SK-N-SH (cell line): ENCODE results near the gene BTBD6. TPM values are rescaled to one million over a fixed set of nuclear protein-coding genes. Genes with fewer than 3 reads are reported as not detected.

ENCODE experiments used
- CTCF ChIA-PET: fragments of 300-600, 350-600 bp; formaldehyde crosslinking; extraction: SDS; loops from one replicate; lab custom pipeline; 2021; lab: Yijun Ruan, JAX
- POLR2A ChIA-PET: fragments of 350-600 bp; sonication (Branson Sonifier 250); formaldehyde crosslinking; extraction: SDS; loops from one replicate; lab custom pipeline; 2020; ENCODE audit warnings: antibody characterized with exemption, inconsistent platforms; lab: Yijun Ruan, JAX
- DNase-seq: peaks from one replicate; pipeline ENCODE4 v3.0.0; 2012
- H2AFZ ChIP-seq: fragments of 200-600 bp; sonication (generic); 2 replicates; pipeline ENCODE4 v1.8.1; 2016; ENCODE audit warnings: antibody characterized with exemption, mild to moderate bottlenecking, low read depth
- H3F3A ChIP-seq: fragments of 200-600 bp; sonication (generic); replicated peaks from 2 replicates; pipeline ENCODE3; 2016; ENCODE audit warnings: antibody characterized with exemption, mild to moderate bottlenecking; ENCODE audit not compliant: insufficient read depth
- H3K27ac ChIP-seq, 2 experiments: fragments of 200-500 bp in 1 of 2; fragments of 200-600 bp in 1 of 2; sonication (Bioruptor generic) in 1 of 2; sonication (generic), shearing (Covaris generic) in 1 of 2; 2 replicates each; pipeline versions ENCODE4 v1.5.1 to v1.6.1; 2014 to 2016; ENCODE audit warnings: low read depth in 2 of 2, inconsistent platforms in 1 of 2, low read length in 1 of 2, mild to moderate bottlenecking in 1 of 2, mixed read lengths in 1 of 2
- H3K27me3 ChIP-seq: fragments of 200-600 bp; sonication (generic), shearing (Covaris generic); 2 replicates; pipeline ENCODE4 v1.6.1; 2016; ENCODE audit warnings: mixed run types; ENCODE audit not compliant: insufficient read depth
- H3K36me3 ChIP-seq, 2 experiments: fragments of 200-500 bp in 1 of 2; fragments of 200-600 bp in 1 of 2; sonication (Bioruptor generic) in 1 of 2; sonication (generic) in 1 of 2; replicated peaks in 1 of 2; 2 replicates each; pipeline versions ENCODE3 to v1.5.1; 2014 to 2016; ENCODE audit warnings: low read length in 1 of 2, mild to moderate bottlenecking in 1 of 2; ENCODE audit not compliant: insufficient read depth in 2 of 2, control insufficient read depth in 1 of 2
- H3K4me1 ChIP-seq, 2 experiments: fragments of 200-500 bp in 1 of 2; fragments of 200-600 bp in 1 of 2; sonication (Bioruptor generic) in 1 of 2; sonication (generic), shearing (Covaris generic) in 1 of 2; 2 replicates each; pipeline versions ENCODE4 v1.5.1 to v1.6.1; 2014 to 2016; ENCODE audit warnings: low read depth in 1 of 2, low read length in 1 of 2, mixed run types in 1 of 2; ENCODE audit not compliant: insufficient read depth in 2 of 2, control insufficient read depth in 1 of 2
- H3K4me2 ChIP-seq: fragments of 200-600 bp; sonication (generic), shearing (Covaris generic); 2 replicates; pipeline ENCODE4 v1.6.1; 2017; ENCODE audit warnings: mixed run types
- H3K4me3 ChIP-seq, 2 experiments: fragments of 200-500 bp in 1 of 2; fragments of 200-600 bp in 1 of 2; sonication (Bioruptor generic) in 1 of 2; sonication (generic), shearing (Covaris generic) in 1 of 2; 2 replicates each; pipeline versions ENCODE4 v1.5.1 to v1.8.1; 2014 to 2016; ENCODE audit warnings: low read depth in 2 of 2, inconsistent platforms in 1 of 2, low read length in 1 of 2, mild to moderate bottlenecking in 1 of 2, mixed read lengths in 1 of 2, moderate library complexity in 1 of 2
- H3K79me2 ChIP-seq: fragments of 200-600 bp; sonication (generic); 2 replicates; pipeline ENCODE4 v1.8.1; 2017; ENCODE audit warnings: mild to moderate bottlenecking; ENCODE audit not compliant: insufficient read depth
- H3K9ac ChIP-seq: fragments of 200-600 bp; sonication (generic); 2 replicates; pipeline ENCODE4 v1.6.1; 2017; ENCODE audit warnings: mixed run types
- H3K9me2 ChIP-seq: fragments of 200-600 bp; sonication (generic); 2 replicates; pipeline ENCODE4 v1.6.1; 2017; ENCODE audit warnings: mixed run types
- H3K9me3 ChIP-seq: fragments of 200-600 bp; sonication (generic); 2 replicates; pipeline ENCODE4 v1.6.1; 2017; ENCODE audit warnings: mixed run types, mild to moderate bottlenecking, moderate library complexity
- H4K20me1 ChIP-seq: fragments of 200-600 bp; sonication (generic); 2 replicates; pipeline ENCODE4 v1.6.1; 2017; ENCODE audit warnings: mild to moderate bottlenecking, mixed run types; ENCODE audit not compliant: insufficient read depth
- CHD2 ChIP-seq: fragments of 150-350 bp; IDR thresholded peaks from 2 replicates; pipeline ENCODE4 v1.6.1; 2018; ENCODE audit warnings: low read length; ENCODE audit not compliant: partially characterized antibody
- ELF1 ChIP-seq: IDR thresholded peaks from 2 replicates; pipeline ENCODE4 v1.4.0; 2012
- EP300 ChIP-seq, 2 experiments: IDR thresholded peaks; 2 replicates each; pipeline versions ENCODE4 v1.4.0 to v1.6.1; 2012; ENCODE audit warnings: borderline replicate concordance in 1 of 2, low read depth in 1 of 2, low read length in 1 of 2
- FOSL2 ChIP-seq: IDR thresholded peaks from 2 replicates; pipeline ENCODE4 v1.4.0; 2012; ENCODE audit warnings: low read depth, mild to moderate bottlenecking, moderate library complexity, borderline replicate concordance
- GATA2 ChIP-seq: sonication (generic); formaldehyde crosslinking; IDR thresholded peaks from 2 replicates; pipeline ENCODE4 v1.5.0; 2020; ENCODE audit warnings: mild to moderate bottlenecking, missing genetic modification reagents
- JUND ChIP-seq: IDR thresholded peaks from 2 replicates; pipeline ENCODE4 v1.4.0; 2012
- MXI1 ChIP-seq: IDR thresholded peaks from 2 replicates; pipeline ENCODE4 v1.6.1; 2012; ENCODE audit warnings: mild to moderate bottlenecking, low read depth, low read length, improper control_type of control experiment
- NFIC ChIP-seq: IDR thresholded peaks from 2 replicates; pipeline ENCODE4 v1.4.0; 2012; ENCODE audit warnings: borderline replicate concordance
- NRF1 ChIP-seq: IDR thresholded peaks from 2 replicates; pipeline ENCODE4 v1.6.1; 2012; ENCODE audit warnings: low read depth, mild to moderate bottlenecking, low read length
- POLR2AphosphoS5 ChIP-seq: IDR thresholded peaks from 2 replicates; pipeline ENCODE4 v1.6.1; 2012; ENCODE audit warnings: low read depth, low read length
- RCOR1 ChIP-seq: fragments of 150-350 bp; IDR thresholded peaks from 2 replicates; pipeline ENCODE4 v1.6.1; 2017; ENCODE audit warnings: antibody characterized with exemption, low read length
- RFX5 ChIP-seq: IDR thresholded peaks from 2 replicates; pipeline ENCODE4 v1.6.1; 2012; ENCODE audit warnings: mild to moderate bottlenecking, improper control_type of control experiment, low read length
- SMC3 ChIP-seq: IDR thresholded peaks from 2 replicates; pipeline ENCODE4 v1.6.1; 2012; ENCODE audit warnings: low read depth, low read length, improper control_type of control experiment
- TAF1 ChIP-seq: IDR thresholded peaks from 2 replicates; pipeline ENCODE4 v1.6.1; 2012; ENCODE audit warnings: low read depth, mild to moderate bottlenecking, low read length, moderate library complexity, borderline replicate concordance
- TEAD4 ChIP-seq: IDR thresholded peaks from 2 replicates; pipeline ENCODE4 v1.4.0; 2012; ENCODE audit warnings: mild to moderate bottlenecking, borderline replicate concordance; ENCODE audit not compliant: insufficient read depth
- YY1 ChIP-seq: IDR thresholded peaks from 2 replicates; pipeline ENCODE4 v1.4.0; 2012; ENCODE audit warnings: low read depth, mild to moderate bottlenecking
- WGBS: methylation state at CpG from one replicate; pipeline ENCODE4 v1.1.6; 2017; ENCODE audit warnings: low lambda C conversion rate; 5-methylcytosine and 5-hydroxymethylcytosine counted together
- polyA plus RNA-seq, 3 experiments: library from polyadenylated mRNA; depleted of rRNA; stranded (reverse); fragments of >200 nt; gene quantifications; 2 replicates each; pipeline ENCODE4 v1.2.3, GENCODE V29; 2012
- TF ChIP-seq, protein P1 (sequence below): fragments of 200-600 bp; sonication (generic); IDR thresholded peaks from 2 replicates; pipeline ENCODE4 v1.6.1; 2017; ENCODE audit warnings: antibody characterized with exemption, mild to moderate bottlenecking, moderate library complexity
- TF ChIP-seq, protein P2 (sequence below): IDR thresholded peaks from 2 replicates; pipeline ENCODE4 v1.4.0; 2012; ENCODE audit warnings: low read depth, borderline replicate concordance
- TF ChIP-seq, protein P3 (sequence below): fragments of 150-350 bp; IDR thresholded peaks from 2 replicates; pipeline ENCODE4 v1.6.1; 2016; ENCODE audit warnings: mild to moderate bottlenecking, low read depth, low read length

BTBD6 gene
- polyA plus RNA-seq, 1 of the 3 experiments (the other 2 are of a cell fraction): 20.9 TPM

DNA sequence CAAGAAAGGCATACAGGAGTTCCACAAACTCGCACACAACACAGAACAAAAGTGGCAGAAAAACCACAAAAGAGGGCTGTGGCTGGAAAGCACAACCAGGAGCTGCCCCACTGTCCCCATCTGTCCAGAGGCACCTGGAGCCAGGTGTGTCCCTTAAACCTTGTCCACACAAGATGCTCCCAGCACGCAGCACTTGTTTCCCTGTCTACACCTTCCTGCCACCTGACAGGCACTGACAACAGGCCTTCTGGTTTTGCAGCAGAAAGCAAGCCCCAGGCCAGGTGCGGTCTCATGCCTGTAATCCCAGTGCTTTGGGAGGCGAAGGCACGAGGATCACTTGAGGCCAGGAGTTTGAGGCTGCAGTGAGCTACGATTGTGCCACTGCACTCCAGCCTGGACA lies 3.6 kb downstream of the BTBD6 start:
- DNase-seq: no peak
- Histone ChIP-seq H2AFZ (no peak overlapping the region), H3K4me2 (no peak overlapping the region), H3K27me3 (no peaks in the 10 kb centered on the region), H3K36me3 (peaks cover 11 to 45% of the 10 kb centered on the region in 2 experiments), H3K79me2 (peaks cover 16% of the 10 kb centered on the region; the same call in 1 of the 2 replicates), H3K9me3 (no peaks in the 10 kb centered on the region), H3K27ac (no peak overlapping the region), H4K20me1 (0 out of 2 replicates have a peak, but pooled peaks cover 5% of the 10 kb centered on the region), H3K9ac (no peak overlapping the region), H3K4me1 (peaks cover 8 to 11% of the 10 kb centered on the region in 2 experiments; a peak in 2 of 4 replicates), H3K4me3 (no peak overlapping the region), H3K9me2 (no peaks in the 10 kb centered on the region), H3F3A (no peaks in the 10 kb centered on the region)
- ChIA-PET CTCF (no interaction called here), POLR2A (interaction anchor here (1.6 kb wide), 1 partner anchor 9 kb away, joined by 3 read pairs; no protein-coding TSS in a partner anchor)
- TF ChIP-seq POLR2AphosphoS5 (no peak), YY1 (no peak), RCOR1 (no peak), MXI1 (no peak), NRF1 (no peak), CHD2 (no peak), TEAD4 (no peak), JUND (no peak), EP300 (IDR thresholded peaks at IDR 0.05; ENCODE audit: borderline replicate concordance in 1 of 2, low read depth in 1 of 2, low read length in 1 of 2) (no peak), NFIC (no peak)
- TF ChIP-seq, protein P1, sequence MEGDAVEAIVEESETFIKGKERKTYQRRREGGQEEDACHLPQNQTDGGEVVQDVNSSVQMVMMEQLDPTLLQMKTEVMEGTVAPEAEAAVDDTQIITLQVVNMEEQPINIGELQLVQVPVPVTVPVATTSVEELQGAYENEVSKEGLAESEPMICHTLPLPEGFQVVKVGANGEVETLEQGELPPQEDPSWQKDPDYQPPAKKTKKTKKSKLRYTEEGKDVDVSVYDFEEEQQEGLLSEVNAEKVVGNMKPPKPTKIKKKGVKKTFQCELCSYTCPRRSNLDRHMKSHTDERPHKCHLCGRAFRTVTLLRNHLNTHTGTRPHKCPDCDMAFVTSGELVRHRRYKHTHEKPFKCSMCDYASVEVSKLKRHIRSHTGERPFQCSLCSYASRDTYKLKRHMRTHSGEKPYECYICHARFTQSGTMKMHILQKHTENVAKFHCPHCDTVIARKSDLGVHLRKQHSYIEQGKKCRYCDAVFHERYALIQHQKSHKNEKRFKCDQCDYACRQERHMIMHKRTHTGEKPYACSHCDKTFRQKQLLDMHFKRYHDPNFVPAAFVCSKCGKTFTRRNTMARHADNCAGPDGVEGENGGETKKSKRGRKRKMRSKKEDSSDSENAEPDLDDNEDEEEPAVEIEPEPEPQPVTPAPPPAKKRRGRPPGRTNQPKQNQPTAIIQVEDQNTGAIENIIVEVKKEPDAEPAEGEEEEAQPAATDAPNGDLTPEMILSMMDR: no peak
- 96% methylated on average over 5 of the region's 6 CpGs for WGBS

DNA sequence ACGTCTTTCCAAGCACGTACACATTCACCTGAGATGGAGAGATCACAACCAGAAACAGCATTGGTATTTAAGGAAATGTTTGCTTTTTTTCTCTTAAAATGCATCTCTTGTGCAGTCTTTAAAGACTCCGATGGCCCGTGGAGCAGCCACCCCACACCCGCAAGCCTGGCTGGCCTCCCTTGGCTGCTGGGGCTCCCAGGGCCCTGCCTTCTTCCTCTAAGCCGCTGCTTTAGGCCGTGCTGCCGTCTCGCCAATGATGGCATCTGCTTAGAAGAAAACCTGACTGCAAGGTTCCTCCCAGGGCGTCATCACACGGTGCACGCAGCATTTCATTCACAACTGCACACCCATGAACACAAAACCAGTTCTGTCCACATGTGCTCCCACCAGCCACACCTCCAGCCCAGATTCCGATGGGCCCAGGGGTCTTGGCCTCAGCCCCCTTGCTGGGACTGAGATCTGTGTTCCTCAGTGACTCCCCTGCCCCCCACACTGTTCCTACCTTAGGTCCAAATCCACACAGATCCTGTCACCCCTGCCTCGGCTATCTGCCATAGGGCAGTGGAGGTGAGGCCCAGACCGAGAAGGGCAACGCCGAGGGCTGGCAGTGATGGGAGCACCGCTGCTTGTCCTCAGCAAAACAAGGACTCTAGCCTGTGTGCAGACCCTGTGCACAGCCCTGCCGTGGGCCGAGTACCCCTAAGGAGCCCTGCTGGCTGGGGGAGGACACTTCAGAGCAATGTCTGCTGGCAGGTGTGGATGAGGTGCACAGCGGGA lies 4.4 kb downstream of the BTBD6 start:
- no peaks in the 10 kb centered on the region for H3F3A ChIP-seq
- TF ChIP-seq GATA2 (CRISPR knock-in tag) (no peak), TAF1 (no peak), NFIC (no peak), SMC3 (no peak), ELF1 (no peak), RFX5 (no peak), FOSL2 (no peak)
- TF ChIP-seq, protein P1: no peak
- TF ChIP-seq, protein P2, sequence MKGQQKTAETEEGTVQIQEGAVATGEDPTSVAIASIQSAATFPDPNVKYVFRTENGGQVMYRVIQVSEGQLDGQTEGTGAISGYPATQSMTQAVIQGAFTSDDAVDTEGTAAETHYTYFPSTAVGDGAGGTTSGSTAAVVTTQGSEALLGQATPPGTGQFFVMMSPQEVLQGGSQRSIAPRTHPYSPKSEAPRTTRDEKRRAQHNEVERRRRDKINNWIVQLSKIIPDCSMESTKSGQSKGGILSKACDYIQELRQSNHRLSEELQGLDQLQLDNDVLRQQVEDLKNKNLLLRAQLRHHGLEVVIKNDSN: no peak
- TF ChIP-seq, protein P3, sequence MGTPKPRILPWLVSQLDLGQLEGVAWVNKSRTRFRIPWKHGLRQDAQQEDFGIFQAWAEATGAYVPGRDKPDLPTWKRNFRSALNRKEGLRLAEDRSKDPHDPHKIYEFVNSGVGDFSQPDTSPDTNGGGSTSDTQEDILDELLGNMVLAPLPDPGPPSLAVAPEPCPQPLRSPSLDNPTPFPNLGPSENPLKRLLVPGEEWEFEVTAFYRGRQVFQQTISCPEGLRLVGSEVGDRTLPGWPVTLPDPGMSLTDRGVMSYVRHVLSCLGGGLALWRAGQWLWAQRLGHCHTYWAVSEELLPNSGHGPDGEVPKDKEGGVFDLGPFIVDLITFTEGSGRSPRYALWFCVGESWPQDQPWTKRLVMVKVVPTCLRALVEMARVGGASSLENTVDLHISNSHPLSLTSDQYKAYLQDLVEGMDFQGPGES: no peak
- no peaks in the 10 kb centered on the region for H3K9me2 ChIP-seq
- H3K27ac ChIP-seq: no peak overlapping the region
- peaks cover 5 to 43% of the 10 kb centered on the region in 2 experiments for H3K36me3 ChIP-seq
- no peak overlapping the region for H3K4me3 ChIP-seq
- H3K79me2 ChIP-seq: peaks cover 8% of the 10 kb centered on the region; the same call in 1 of the 2 replicates
- H4K20me1 ChIP-seq: 0 out of 2 replicates have a peak, but pooled peaks cover 5% of the 10 kb centered on the region
- peaks cover 3 to 8% of the 10 kb centered on the region in 2 experiments; a peak in 2 of 4 replicates for H3K4me1 ChIP-seq
- H3K4me2 ChIP-seq: no peak overlapping the region
- no peak overlapping the region for H3K9ac ChIP-seq
- no peaks in the 10 kb centered on the region for H3K27me3 ChIP-seq
- ChIA-PET POLR2A (no interaction called here), CTCF (no interaction called here)
- DNase-seq: no peak
- WGBS: 94% methylated on average over 19 of the region's 21 CpGs
- no peaks in the 10 kb centered on the region for H3K9me3 ChIP-seq
- H2AFZ ChIP-seq: no peak overlapping the region
